Gastrocnemius medialis (tissue), 4 donors: ENCODE results near the gene MAN1C1.

Source experiments
- CTCF ChIP-seq, 5 experiments: fragments of 450-650 bp in 3 of 5; fragments of 200-600 bp in 2 of 5; sonication (generic) in 2 of 5; IDR thresholded peaks in 4 of 5; conservative IDR thresholded peaks in 1 of 5; 1 replicate in 4 of 5; 2 replicates in 1 of 5; pipeline ENCODE4 v1.5.1; 2016 to 2019; ENCODE audit warnings: antibody characterized with exemption in 5 of 5, mild to moderate bottlenecking in 3 of 5, moderate library complexity in 3 of 5
- POLR2A ChIP-seq, 2 donors: fragments of 450-650 bp; IDR thresholded peaks; one replicate each; pipeline ENCODE4 v1.6.1; 2017; ENCODE audit warnings: antibody characterized with exemption in 2 of 2, mild to moderate bottlenecking in 2 of 2, moderate library complexity in 2 of 2

GRCh38 chr1:25826571-25826970 lies 210.0 kb downstream of the MAN1C1 start:
- TF ChIP-seq CTCF (IDR thresholded peaks at IDR 0.05 in 4 of 5, conservative IDR thresholded peaks at IDR 0.05 in 1 of 5) (no peak), POLR2A (IDR thresholded peaks at IDR 0.05) (no peak)
